HFF-Myc (cell line): ENCODE measurements around the gene TMEM240.

Source experiments
- DNase-seq: peaks from one replicate; pipeline ENCODE4 v3.0.0-alpha.2; 2011; ENCODE audit warnings: low read depth; ENCODE audit errors: extremely low read depth
- H3K4me3 ChIP-seq: replicated peaks from 2 replicates; pipeline ENCODE4 v1.5.1; 2011; ENCODE audit warnings: low read depth, mild to moderate bottlenecking, control low read depth, low read length
- TF ChIP-seq, protein P1 (sequence below): IDR thresholded peaks from 2 replicates; pipeline ENCODE4 v1.5.1; 2012; ENCODE audit warnings: mild to moderate bottlenecking, low read depth, low read length, control low read depth; ENCODE audit errors: missing control alignments

TMEM240 gene

DNA sequence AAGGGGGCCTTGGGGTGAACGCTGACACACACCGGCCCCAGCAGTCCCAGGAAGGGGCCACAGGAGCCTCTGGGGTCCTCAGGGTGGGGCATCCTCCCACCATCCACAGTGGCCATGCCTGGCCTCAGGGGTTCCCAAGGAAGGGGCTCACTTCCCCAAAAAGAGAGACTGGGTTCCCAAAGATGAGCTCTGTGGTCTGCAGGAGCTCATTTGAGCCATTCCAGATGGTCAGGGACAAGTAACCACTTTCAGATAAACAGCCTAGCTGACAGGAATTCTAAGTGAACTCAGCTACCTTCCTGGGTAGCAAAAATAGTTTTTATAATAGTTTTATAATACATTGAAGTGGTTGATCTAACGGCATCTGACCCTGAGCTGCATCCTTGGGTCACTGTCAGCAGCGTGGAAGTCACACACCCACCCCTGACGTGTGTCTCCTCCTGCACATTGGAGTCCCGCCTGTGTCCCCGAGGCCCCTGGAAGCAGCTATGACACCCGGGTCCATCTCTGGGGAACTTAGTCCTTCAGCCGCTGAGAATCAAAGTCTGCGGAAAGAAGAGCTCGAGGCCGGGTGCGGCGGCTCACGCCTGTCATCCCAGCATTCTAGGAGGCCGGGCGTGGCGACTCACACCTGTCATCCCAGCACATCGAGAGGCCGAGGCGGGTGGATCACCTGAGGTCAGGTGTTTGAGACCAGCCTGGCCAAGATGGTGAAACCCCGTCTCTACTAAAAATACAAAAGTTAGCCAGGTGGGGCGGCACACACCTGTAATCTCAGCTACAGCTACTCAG, 5.7 kb upstream of the TMEM240 start:
- DNase-seq, result no peak
- no peak overlapping the region for H3K4me3 ChIP-seq
- TF ChIP-seq, protein P1, sequence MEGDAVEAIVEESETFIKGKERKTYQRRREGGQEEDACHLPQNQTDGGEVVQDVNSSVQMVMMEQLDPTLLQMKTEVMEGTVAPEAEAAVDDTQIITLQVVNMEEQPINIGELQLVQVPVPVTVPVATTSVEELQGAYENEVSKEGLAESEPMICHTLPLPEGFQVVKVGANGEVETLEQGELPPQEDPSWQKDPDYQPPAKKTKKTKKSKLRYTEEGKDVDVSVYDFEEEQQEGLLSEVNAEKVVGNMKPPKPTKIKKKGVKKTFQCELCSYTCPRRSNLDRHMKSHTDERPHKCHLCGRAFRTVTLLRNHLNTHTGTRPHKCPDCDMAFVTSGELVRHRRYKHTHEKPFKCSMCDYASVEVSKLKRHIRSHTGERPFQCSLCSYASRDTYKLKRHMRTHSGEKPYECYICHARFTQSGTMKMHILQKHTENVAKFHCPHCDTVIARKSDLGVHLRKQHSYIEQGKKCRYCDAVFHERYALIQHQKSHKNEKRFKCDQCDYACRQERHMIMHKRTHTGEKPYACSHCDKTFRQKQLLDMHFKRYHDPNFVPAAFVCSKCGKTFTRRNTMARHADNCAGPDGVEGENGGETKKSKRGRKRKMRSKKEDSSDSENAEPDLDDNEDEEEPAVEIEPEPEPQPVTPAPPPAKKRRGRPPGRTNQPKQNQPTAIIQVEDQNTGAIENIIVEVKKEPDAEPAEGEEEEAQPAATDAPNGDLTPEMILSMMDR, result no peak

DNA sequence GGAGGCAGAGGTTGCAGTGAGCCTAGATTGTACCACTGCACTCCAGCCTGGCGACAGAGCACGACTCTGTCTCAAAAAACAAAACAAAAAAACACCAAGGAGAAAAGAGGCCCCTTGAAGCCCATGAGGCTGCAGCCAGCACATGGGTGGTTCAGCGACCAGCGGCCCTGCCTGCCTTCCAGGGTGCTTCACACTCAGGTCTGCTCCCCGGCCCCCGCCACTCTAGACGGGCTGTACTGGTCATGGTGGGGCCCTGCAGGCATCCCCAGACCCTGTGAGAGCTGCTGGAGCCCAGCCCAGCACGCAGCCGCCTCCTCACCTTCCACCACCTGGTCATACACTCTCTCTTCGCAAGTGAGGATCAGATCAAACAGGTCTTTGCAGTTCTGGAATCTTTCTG, 4.1 kb upstream of the TMEM240 start:
- H3K4me3 ChIP-seq, result no peak overlapping the region
- TF ChIP-seq, protein P1, result no peak
- no peak for DNase-seq

DNA sequence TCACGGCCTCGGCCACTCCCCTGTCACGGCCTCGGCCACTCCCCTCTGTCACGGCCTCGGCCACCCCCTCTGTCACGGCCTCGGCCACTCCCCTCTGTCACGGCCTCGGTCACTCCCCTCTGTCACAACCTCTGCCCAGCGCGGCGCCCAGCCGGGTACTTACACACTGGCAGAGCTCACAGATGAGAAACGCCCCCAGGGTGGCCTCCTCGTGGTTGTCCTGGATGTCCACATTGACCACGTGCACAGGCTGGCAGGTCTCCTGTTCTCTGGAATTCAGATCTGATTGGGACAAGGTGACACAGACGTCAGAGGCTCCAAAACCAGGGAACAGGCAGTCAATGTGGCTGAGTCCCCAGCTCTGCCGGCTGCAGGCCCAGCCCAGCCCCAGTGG, 3.3 kb upstream of the TMEM240 start:
- H3K4me3 ChIP-seq, result no peak overlapping the region
- DNase-seq, result no peak
- TF ChIP-seq, protein P1, result no peak

DNA sequence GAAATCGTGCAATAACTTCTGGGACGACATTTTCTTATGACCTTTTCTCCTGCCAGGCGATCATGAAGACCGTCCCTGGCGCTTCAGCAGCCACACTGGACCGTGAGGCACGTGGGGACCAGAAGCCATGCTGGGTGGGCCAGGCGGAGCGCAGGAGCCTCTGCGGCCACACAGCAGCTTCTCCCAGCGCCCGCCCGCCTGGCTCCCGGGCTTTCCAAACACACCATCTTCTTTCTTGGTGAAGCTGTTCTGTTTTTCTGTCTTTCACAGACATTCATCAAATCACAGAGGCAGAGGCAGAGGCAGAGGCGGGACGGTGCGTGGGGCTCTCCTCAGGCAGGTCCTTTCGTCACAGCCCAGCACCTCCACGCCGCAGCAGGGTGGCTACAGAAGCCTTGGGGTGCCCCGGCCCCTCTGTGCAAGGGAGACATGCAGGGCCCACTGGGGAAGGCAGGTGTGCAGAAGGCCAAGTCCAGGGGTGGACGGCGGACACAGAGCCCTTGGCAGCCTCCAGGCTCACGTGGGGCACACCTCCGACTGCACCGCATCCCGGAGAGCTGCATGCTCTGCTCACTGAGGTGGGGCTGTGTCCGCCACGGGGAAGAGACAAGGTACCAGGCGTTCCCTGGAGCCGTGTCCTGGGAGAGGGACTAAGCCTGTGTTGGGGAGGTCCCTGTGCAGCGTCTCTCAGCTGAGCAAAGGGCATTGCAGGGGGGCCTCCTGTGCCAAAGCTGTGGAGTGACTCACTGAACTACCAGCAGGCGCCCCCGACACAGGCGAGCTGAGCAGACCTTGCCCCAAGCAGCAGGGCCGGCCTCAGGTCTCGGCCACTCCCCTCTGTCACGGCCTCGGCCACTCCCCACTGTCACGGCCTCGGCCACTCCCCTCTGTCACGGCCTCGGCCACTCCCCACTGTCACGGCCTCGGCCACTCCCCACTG, 2.6 kb upstream of the TMEM240 start:
- H3K4me3 ChIP-seq, result no peak overlapping the region
- TF ChIP-seq, protein P1, result no peak
- no peak for DNase-seq

DNA sequence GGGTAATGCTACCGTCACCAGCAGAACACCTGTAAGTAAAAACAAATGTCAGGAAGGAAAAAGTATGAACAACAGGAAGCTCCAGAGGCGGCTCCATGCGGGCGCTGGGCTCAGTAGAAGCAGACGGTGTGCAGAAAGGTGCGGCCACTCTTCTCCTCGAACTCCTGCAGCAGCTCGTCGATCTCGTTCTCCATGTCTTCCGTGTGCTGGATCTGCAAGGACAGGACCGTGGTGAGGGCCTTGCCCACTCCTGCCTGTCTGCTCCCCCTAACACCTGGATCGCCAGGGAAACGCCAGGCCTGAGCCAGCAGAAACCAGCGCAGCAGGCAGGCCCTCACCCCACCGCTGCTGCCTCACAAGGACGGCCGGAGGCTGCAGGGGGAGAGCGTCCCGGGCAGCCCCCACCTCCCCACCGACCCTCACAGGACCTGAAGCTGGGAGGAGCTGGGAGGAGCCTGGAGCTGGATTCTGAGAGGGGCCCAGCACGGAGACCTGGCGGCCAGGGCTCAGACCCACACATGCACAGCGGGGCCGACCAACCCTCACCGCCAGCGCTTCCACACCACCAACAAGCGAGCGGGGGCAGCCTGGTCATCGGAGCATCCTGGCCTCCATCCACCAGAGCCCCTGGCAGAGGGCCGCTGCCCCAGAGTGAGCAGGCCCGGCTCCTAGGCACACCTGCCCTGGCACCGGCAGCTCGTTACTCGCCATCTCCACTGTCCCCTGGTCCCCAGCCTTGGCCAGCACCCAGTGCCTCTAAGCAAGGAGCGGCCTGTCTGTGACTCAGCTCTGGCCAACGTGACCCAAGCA, 1.7 kb upstream of the TMEM240 start:
- H3K4me3 ChIP-seq, result no peak overlapping the region
- DNase-seq, result no peak
- TF ChIP-seq, protein P1, result no peak

DNA sequence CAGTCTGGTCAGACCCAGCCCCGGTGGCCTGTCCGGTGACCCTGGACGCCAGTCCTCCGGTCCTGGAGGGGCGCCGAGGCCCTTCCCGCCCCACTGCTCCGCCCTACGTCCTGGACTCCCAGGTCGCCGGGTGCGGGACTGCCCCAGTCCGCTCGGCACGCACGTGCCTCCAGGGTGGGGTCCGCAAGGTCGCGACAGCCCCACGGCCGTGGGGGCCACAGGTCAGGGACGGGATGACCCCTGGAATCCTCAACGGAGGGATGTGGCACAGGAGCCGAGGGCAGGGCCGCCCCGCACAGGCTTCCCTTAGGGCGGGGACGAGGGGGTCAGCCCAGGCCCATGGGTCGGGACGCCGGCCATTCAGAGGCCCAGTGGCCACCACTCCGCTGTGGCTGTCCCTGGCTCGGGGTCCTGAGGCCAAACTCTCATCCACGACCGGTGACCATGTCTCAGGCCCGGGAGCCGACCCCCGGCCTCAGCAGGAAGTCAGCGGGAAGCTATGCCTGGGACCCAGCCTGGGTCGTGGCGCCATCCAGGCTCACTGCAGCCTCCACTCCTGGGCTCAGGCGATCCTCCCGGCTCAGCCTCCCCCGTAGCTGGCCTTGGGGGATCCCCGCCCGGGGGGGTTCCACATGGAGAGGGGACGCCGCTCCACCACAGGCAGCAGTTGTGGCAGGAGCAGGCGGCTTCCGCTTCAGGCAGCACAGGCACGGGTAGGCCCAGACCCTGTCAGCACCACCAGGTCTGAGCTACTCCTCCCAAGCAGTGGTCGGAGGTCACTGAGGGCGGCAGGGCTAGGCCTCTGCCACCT, 599 bp upstream of the TMEM240 start:
- no peak for DNase-seq
- peak overlapping the region; percentile 32 for H3K4me3 ChIP-seq
- TF ChIP-seq, protein P1, result no peak
